WERI-Rb-1 (cell line): ENCODE data around the gene C1orf21.

Experiments used
- DNase-seq: peaks from one replicate; pipeline ENCODE4 v3.0.0-alpha.2; 2020
- H3K27ac ChIP-seq: fragments of 250-450 bp; sonication (Bioruptor Pico); 2 replicates; pipeline ENCODE4 v1.5.1; 2020; ENCODE audit warnings: mild to moderate bottlenecking, moderate library complexity
- H3K27me3 ChIP-seq: fragments of 250-450 bp; sonication (Bioruptor Pico); 2 replicates; pipeline ENCODE4 v1.5.1; 2021; ENCODE audit warnings: mild to moderate bottlenecking, low read depth, moderate library complexity; ENCODE audit not compliant: insufficient read depth, severe bottlenecking
- H3K36me3 ChIP-seq: fragments of 250-450 bp; sonication (Bioruptor Pico); 2 replicates; pipeline ENCODE4 v1.5.1; 2020; ENCODE audit warnings: mild to moderate bottlenecking, moderate library complexity
- H3K4me3 ChIP-seq: 2 replicates; pipeline ENCODE4 v1.5.1; 2011; ENCODE audit warnings: low read depth, mild to moderate bottlenecking, control low read depth, low read length
- H3K9me3 ChIP-seq: fragments of 250-450 bp; sonication (Bioruptor Pico); 2 replicates; pipeline ENCODE4 v1.5.1; 2021; ENCODE audit warnings: mild to moderate bottlenecking, moderate library complexity; ENCODE audit not compliant: severe bottlenecking
- TF ChIP-seq, protein P1 (sequence below): IDR thresholded peaks from 2 replicates; pipeline ENCODE4 v1.5.1; 2011; ENCODE audit warnings: low read depth, mild to moderate bottlenecking, control low read depth, inconsistent platforms, low read length

C1orf21 gene

GRCh38 chr1:184614667-184615066 lies 227.8 kb downstream of the C1orf21 start:
- TF ChIP-seq, protein P1, sequence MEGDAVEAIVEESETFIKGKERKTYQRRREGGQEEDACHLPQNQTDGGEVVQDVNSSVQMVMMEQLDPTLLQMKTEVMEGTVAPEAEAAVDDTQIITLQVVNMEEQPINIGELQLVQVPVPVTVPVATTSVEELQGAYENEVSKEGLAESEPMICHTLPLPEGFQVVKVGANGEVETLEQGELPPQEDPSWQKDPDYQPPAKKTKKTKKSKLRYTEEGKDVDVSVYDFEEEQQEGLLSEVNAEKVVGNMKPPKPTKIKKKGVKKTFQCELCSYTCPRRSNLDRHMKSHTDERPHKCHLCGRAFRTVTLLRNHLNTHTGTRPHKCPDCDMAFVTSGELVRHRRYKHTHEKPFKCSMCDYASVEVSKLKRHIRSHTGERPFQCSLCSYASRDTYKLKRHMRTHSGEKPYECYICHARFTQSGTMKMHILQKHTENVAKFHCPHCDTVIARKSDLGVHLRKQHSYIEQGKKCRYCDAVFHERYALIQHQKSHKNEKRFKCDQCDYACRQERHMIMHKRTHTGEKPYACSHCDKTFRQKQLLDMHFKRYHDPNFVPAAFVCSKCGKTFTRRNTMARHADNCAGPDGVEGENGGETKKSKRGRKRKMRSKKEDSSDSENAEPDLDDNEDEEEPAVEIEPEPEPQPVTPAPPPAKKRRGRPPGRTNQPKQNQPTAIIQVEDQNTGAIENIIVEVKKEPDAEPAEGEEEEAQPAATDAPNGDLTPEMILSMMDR: no peak
- DNase-seq: no peak
- Histone ChIP-seq H3K27me3 (no peaks in the 10 kb centered on the region), H3K36me3 (no peaks in the 10 kb centered on the region), H3K4me3 (no peak overlapping the region), H3K9me3 (no peaks in the 10 kb centered on the region), H3K27ac (no peak overlapping the region)

DNA sequence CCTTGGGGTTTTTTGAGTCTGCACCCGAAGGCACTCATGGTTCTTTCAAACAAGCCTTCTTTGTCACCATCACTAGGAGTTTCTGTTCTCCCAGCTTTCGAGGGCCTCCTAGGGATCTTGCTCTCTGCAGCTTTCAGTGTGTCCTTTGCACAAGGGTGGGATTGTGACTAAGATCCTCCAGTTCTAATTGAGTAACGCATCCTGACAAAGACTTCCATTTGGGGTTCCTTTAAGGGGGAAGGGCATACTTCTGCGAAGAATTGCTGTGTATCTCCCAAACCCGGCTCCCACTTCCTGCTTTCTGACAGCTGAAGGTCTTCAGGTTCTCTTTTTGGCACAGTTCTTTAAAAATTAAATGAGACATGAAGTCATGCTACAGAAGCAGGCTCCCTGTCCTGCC lies 228.5 kb downstream of the C1orf21 start:
- TF ChIP-seq, protein P1: no peak
- no peak overlapping the region for H3K27ac ChIP-seq
- no peak for DNase-seq

GRCh38 chr1:184616504-184616903 lies 229.7 kb downstream of the C1orf21 start:
- Histone ChIP-seq H3K4me3 (no peak overlapping the region), H3K27me3 (no peaks in the 10 kb centered on the region), H3K27ac (no peak overlapping the region), H3K9me3 (no peaks in the 10 kb centered on the region), H3K36me3 (no peaks in the 10 kb centered on the region)
- TF ChIP-seq, protein P1: no peak
- no peak for DNase-seq

More for the DNA sequence above, 228.5 kb downstream of the C1orf21 start:
- H3K27me3 ChIP-seq: no peaks in the 10 kb centered on the region
- no peaks in the 10 kb centered on the region for H3K9me3 ChIP-seq
- no peak overlapping the region for H3K4me3 ChIP-seq
- H3K36me3 ChIP-seq: no peaks in the 10 kb centered on the region

- H3K9me3 ChIP-seq: no peaks in the 10 kb centered on the region
- no peak overlapping the region for H3K27ac ChIP-seq
- TF ChIP-seq, protein P1: no peak
- no peak for DNase-seq
- no peaks in the 10 kb centered on the region for H3K36me3 ChIP-seq
- H3K27me3 ChIP-seq: no peaks in the 10 kb centered on the region
- H3K4me3 ChIP-seq: no peak overlapping the region
Observed at GRCh38 chr1:184617433-184618029, 230.7 kb downstream of the C1orf21 start.

DNA sequence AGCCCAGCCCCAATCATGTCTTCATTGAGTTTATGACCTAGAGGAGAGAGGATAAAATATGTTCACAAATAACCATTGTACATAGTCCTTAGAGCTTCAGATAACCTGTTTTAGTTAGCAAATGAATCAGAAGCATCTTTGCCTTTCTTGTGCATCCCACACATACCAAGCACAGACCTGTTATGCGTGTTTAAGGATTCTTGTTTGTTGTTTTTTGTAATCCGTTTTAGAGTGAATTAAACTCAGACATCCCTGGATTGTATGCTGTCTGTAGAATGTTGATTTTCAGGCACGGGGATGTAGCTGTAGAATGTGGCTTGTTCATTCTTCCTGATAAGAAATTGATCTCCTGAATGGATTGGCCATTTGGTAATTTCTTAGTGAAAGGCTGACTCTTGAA lies 232.0 kb downstream of the C1orf21 start:
- H3K27ac ChIP-seq: no peak overlapping the region
- no peaks in the 10 kb centered on the region for H3K9me3 ChIP-seq
- H3K36me3 ChIP-seq: no peaks in the 10 kb centered on the region
- no peaks in the 10 kb centered on the region for H3K27me3 ChIP-seq
- DNase-seq: no peak
- no peak overlapping the region for H3K4me3 ChIP-seq
- TF ChIP-seq, protein P1: no peak

DNA sequence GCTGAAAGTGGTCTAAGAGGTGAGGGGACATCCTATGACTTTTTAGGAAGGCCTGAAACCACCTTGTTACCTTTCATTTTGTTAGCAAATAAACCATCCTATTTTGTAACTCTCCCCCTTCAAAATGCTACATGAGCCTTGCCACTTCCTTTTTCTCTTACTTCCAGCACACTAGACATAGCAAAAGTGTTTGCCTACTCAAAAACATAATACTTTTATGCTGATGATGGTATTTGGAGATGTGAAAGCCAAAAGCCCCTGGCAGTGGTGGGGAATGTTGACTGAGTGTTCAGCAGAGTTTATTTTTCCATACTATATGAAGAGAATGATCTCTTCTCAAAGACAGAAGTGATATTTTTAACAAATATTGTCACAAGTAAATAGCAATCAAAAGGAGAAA lies 233.6 kb downstream of the C1orf21 start:
- Histone ChIP-seq H3K36me3 (no peaks in the 10 kb centered on the region), H3K27ac (no peak overlapping the region), H3K27me3 (no peaks in the 10 kb centered on the region), H3K4me3 (no peak overlapping the region), H3K9me3 (no peaks in the 10 kb centered on the region)
- TF ChIP-seq, protein P1: no peak
- no peak for DNase-seq
